ENCODE measurements around the gene DLX1. TPM values are rescaled to one million over a fixed set of nuclear protein-coding genes. Genes with fewer than 3 reads are reported as not detected.
A peak's percentile ranks its signal among the peaks of the same experiment; 100 is the strongest.

The DLX1 gene
- total RNA-seq, 1 donor from 2014 or later: not detected

- DNase-seq (ENCODE audit: low read depth): no peak
- TF ChIP-seq CTCF (conservative IDR thresholded peaks at IDR 0.05; ENCODE audit: low read depth, low read length): no peak
- no peak overlapping the region for H3K4me3 ChIP-seq (ENCODE audit: low read depth, low read length)
Observed at GRCh38 chr2:172091761-172092566, 6.7 kb downstream of the DLX1 start.

- no peak overlapping the region for H3K4me3 ChIP-seq (ENCODE audit: low read depth, low read length)
- DNase-seq (ENCODE audit: low read depth): no peak
- TF ChIP-seq CTCF (conservative IDR thresholded peaks at IDR 0.05; ENCODE audit: low read depth, low read length): no peak
Observed at GRCh38 chr2:172092716-172093415, 7.6 kb downstream of the DLX1 start.

- no peak for TF ChIP-seq CTCF (conservative IDR thresholded peaks at IDR 0.05; ENCODE audit: low read depth, low read length)
- DNase-seq (ENCODE audit: low read depth): no peak
- H3K4me3 ChIP-seq (ENCODE audit: low read depth, low read length): no peak overlapping the region
Observed at GRCh38 chr2:172093416-172094293, 8.3 kb downstream of the DLX1 start.

GRCh38 chr2:172094294-172095145 is 9.2 kb downstream of the DLX1 start:
- no peak for TF ChIP-seq CTCF (conservative IDR thresholded peaks at IDR 0.05; ENCODE audit: low read depth, low read length)
- no peak for DNase-seq (ENCODE audit: low read depth)
- H3K4me3 ChIP-seq (ENCODE audit: low read depth, low read length): peak overlapping the region; percentile 50

GRCh38 chr2:172095146-172095904 is 10.0 kb downstream of the DLX1 start:
- no peak for TF ChIP-seq CTCF (conservative IDR thresholded peaks at IDR 0.05; ENCODE audit: low read depth, low read length)
- no peak for DNase-seq (ENCODE audit: low read depth)
- H3K4me3 ChIP-seq (ENCODE audit: low read depth, low read length): peak overlapping the region; percentile 50

Data from epithelial cell of proximal tubule (primary cell).